ENCODE data around the gene NBR1.

DNA sequence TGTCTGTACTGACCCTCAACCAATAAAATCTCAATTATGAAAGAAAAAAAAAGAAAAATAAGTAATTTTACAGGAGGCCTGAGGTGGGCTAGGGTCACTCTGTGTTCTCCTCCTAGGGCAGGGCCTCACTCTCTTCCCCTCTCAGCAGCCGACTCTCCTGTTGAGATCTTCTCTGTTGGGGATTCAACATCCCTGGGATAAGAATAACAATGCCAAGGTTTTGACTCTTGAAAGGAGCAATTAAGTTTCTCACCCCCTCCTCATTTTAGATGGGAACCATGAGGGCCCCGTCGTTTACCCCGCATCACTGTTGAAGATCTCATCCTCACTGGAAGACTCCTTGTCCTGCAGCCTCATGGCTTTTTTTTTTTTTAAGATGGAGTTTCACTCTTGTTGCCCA is 24.4 kb upstream of the NBR1 start:
- TF ChIP-seq, protein P1, sequence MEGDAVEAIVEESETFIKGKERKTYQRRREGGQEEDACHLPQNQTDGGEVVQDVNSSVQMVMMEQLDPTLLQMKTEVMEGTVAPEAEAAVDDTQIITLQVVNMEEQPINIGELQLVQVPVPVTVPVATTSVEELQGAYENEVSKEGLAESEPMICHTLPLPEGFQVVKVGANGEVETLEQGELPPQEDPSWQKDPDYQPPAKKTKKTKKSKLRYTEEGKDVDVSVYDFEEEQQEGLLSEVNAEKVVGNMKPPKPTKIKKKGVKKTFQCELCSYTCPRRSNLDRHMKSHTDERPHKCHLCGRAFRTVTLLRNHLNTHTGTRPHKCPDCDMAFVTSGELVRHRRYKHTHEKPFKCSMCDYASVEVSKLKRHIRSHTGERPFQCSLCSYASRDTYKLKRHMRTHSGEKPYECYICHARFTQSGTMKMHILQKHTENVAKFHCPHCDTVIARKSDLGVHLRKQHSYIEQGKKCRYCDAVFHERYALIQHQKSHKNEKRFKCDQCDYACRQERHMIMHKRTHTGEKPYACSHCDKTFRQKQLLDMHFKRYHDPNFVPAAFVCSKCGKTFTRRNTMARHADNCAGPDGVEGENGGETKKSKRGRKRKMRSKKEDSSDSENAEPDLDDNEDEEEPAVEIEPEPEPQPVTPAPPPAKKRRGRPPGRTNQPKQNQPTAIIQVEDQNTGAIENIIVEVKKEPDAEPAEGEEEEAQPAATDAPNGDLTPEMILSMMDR (IDR thresholded peaks at IDR 0.05): no peak
- no peak for TF ChIP-seq POLR2AphosphoS5 (IDR thresholded peaks at IDR 0.05; ENCODE audit: insufficient read depth in 1 of 2, low read depth in 1 of 2)
- TF ChIP-seq POLR2A (IDR thresholded peaks at IDR 0.05): no peak

Measured in vagina (tissue), 2 donors.